ENCODE measurements around the gene DIAPH2.

DNA sequence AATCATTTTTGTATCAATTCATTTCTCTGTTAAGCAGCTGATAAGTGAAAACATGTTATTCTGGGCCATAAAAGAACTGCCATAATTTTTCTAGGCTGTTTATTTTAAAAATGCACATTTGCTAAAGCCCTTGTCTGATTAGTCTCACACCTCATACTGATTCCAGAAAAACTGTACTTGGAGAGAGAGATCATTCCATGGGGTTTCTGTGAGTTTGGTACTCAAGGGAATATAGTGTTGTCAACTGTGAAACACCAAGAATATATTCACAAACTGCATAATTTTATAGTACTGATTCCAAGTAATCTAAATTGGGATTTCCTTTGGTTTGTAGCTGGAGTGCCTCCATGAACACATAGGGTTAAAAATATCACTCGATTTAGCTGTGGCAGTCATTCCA is 746.6 kb downstream of the DIAPH2 start:
- TF ChIP-seq, protein P1, sequence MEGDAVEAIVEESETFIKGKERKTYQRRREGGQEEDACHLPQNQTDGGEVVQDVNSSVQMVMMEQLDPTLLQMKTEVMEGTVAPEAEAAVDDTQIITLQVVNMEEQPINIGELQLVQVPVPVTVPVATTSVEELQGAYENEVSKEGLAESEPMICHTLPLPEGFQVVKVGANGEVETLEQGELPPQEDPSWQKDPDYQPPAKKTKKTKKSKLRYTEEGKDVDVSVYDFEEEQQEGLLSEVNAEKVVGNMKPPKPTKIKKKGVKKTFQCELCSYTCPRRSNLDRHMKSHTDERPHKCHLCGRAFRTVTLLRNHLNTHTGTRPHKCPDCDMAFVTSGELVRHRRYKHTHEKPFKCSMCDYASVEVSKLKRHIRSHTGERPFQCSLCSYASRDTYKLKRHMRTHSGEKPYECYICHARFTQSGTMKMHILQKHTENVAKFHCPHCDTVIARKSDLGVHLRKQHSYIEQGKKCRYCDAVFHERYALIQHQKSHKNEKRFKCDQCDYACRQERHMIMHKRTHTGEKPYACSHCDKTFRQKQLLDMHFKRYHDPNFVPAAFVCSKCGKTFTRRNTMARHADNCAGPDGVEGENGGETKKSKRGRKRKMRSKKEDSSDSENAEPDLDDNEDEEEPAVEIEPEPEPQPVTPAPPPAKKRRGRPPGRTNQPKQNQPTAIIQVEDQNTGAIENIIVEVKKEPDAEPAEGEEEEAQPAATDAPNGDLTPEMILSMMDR (IDR thresholded peaks at IDR 0.05) = no peak
- TF ChIP-seq POLR2AphosphoS5 (IDR thresholded peaks at IDR 0.05) = no peak
- no peak for TF ChIP-seq POLR2A (IDR thresholded peaks at IDR 0.05; ENCODE audit: low read depth)
- TF ChIP-seq EP300 (IDR thresholded peaks at IDR 0.05) = no peak

Measured in esophagus muscularis mucosa (tissue), 4 donors.